ENCODE results near the gene AGFG2.

Gene AGFG2

GRCh38 chr7:100567751-100568175 is 28.8 kb downstream of the AGFG2 start:
- Histone ChIP-seq H3K36me3 (ENCODE audit: control insufficient read depth, low read length) (no peaks in the 10 kb centered on the region; the same call in 1 of the 2 replicates), H3K4me3 (ENCODE audit: low read length) (no peak overlapping the region), H3K27me3 (ENCODE audit: control insufficient read depth, low read length) (peaks cover 11% of the 10 kb centered on the region), H3F3A (ENCODE audit: control insufficient read depth, insufficient read depth) (no peaks in the 10 kb centered on the region), H4K20me1 (ENCODE audit: control insufficient read depth, insufficient read depth, low read depth, low read length) (peaks cover 5% of the 10 kb centered on the region; the same call in 1 of the 2 replicates), H3K27ac (ENCODE audit: low read depth, low read length) (no peak overlapping the region), H3K4me2 (ENCODE audit: low read length) (peak overlapping the region; percentile 12), H3K9me2 (replicated peaks; ENCODE audit: control insufficient read depth, low read length) (no peaks in the 10 kb centered on the region), H3K9me3 (ENCODE audit: control insufficient read depth, insufficient read depth, low read length) (no peaks in the 10 kb centered on the region), H3K79me2 (ENCODE audit: control insufficient read depth, low read length) (no peaks in the 10 kb centered on the region), H3K4me1 (ENCODE audit: control insufficient read depth, low read length) (peaks cover 38% of the 10 kb centered on the region)
- TF ChIP-seq CTCF (IDR thresholded peaks at IDR 0.05; ENCODE audit: low read depth, low read length, poor library complexity, severe bottlenecking) (no peak), EZH2phosphoT487 (IDR thresholded peaks at IDR 0.05; ENCODE audit: borderline replicate concordance, low read length) (no peak)

- no peaks in the 10 kb centered on the region; the same call in 1 of the 2 replicates for H3K36me3 ChIP-seq (ENCODE audit: control insufficient read depth, low read length)
- H3K9me2 ChIP-seq (replicated peaks; ENCODE audit: control insufficient read depth, low read length): no peaks in the 10 kb centered on the region
- no peaks in the 10 kb centered on the region for H3F3A ChIP-seq (ENCODE audit: control insufficient read depth, insufficient read depth)
- H3K4me2 ChIP-seq (ENCODE audit: low read length): peak overlapping the region; percentile 12
- peaks cover 38% of the 10 kb centered on the region for H3K4me1 ChIP-seq (ENCODE audit: control insufficient read depth, low read length)
- H3K4me3 ChIP-seq (ENCODE audit: low read length): no peak overlapping the region
- H3K79me2 ChIP-seq (ENCODE audit: control insufficient read depth, low read length): no peaks in the 10 kb centered on the region
- H3K27ac ChIP-seq (ENCODE audit: low read depth, low read length): no peak overlapping the region
- no peaks in the 10 kb centered on the region for H3K9me3 ChIP-seq (ENCODE audit: control insufficient read depth, insufficient read depth, low read length)
- peaks cover 5% of the 10 kb centered on the region; the same call in 1 of the 2 replicates for H4K20me1 ChIP-seq (ENCODE audit: control insufficient read depth, insufficient read depth, low read depth, low read length)
- no peak for TF ChIP-seq EZH2phosphoT487 (IDR thresholded peaks at IDR 0.05; ENCODE audit: borderline replicate concordance, low read length)
- peaks cover 11% of the 10 kb centered on the region for H3K27me3 ChIP-seq (ENCODE audit: control insufficient read depth, low read length)
These were observed 29.3 kb downstream of the AGFG2 start for GRCh38 chr7:100568176-100568895.

DNA sequence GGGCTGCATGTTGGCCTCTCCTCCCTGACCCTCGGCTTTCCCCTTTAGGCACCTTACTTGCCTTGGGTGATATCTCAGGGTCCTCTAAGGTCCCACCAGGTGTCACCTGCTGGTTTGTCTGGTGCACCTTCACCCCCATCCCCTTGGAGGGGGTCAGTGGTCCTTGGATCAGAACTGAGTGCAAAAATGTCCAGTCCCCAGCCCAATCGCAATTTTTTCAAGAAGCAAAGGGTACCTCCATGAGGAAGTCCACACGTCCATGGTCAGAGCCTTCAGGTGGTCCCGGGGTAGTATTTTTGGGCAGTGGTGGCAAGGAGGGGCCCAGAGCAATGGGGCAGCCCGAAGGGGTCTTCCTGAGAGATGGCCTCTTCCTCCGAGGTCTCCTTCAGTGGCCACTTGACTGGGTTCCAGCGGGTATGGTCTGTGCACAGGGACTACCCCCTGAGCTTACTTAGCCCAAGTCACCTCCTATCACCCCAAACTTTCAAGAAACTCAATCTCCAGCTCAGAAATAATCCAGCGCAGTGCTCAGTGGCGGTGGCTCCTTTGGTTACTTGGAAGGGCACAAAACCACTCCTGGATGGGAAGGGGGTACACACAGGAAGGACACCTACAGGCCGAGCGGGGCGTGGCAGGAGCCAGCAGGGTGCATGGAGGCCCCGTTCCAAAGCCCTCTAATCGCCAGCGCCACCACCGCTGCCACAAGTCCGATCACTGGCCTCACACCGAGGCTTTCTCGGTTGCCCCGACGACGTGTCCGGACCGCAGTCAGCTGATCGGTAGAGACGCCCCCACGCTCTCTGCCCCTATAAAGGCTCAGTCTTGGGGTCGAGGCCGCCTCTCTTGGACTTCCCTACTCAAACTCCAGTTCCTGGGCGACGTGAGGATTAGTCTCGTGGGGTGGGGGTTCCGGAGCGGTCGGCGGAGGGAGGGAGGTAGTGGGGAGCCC is 30.2 kb downstream of the AGFG2 start:
- H4K20me1 ChIP-seq (ENCODE audit: control insufficient read depth, insufficient read depth, low read depth, low read length): peaks cover 5% of the 10 kb centered on the region; the same call in 1 of the 2 replicates
- no peaks in the 10 kb centered on the region for H3F3A ChIP-seq (ENCODE audit: control insufficient read depth, insufficient read depth)
- H3K27me3 ChIP-seq (ENCODE audit: control insufficient read depth, low read length): peaks cover 11% of the 10 kb centered on the region
- peak; percentile 78 for TF ChIP-seq CTCF (IDR thresholded peaks at IDR 0.05; ENCODE audit: low read depth, low read length, poor library complexity, severe bottlenecking)
- TF ChIP-seq EZH2phosphoT487 (IDR thresholded peaks at IDR 0.05; ENCODE audit: borderline replicate concordance, low read length): no peak
- H3K4me1 ChIP-seq (ENCODE audit: control insufficient read depth, low read length): peaks cover 35% of the 10 kb centered on the region
- no peak overlapping the region for H3K27ac ChIP-seq (ENCODE audit: low read depth, low read length)
- no peaks in the 10 kb centered on the region for H3K79me2 ChIP-seq (ENCODE audit: control insufficient read depth, low read length)
- peak overlapping the region; percentile 47 for H3K4me3 ChIP-seq (ENCODE audit: low read length)
- peaks cover 3% of the 10 kb centered on the region; the same call in 1 of the 2 replicates for H3K36me3 ChIP-seq (ENCODE audit: control insufficient read depth, low read length)
- peak overlapping the region; percentile 68 for H3K4me2 ChIP-seq (ENCODE audit: low read length)
- H3K9me2 ChIP-seq (replicated peaks; ENCODE audit: control insufficient read depth, low read length): no peaks in the 10 kb centered on the region
- H3K9me3 ChIP-seq (ENCODE audit: control insufficient read depth, insufficient read depth, low read length): no peaks in the 10 kb centered on the region

All from DOHH2 (cell line).